Measurements from ENCODE around the gene ARFGAP1.

GRCh38 chr20:63323357-63323981, 50.9 kb downstream of the ARFGAP1 start:
- peak in 1 of 2 experiments; percentile 14; a peak in 1 of 4 replicates for TF ChIP-seq RAD21 (IDR thresholded peaks at IDR 0.05 in 1 of 2, conservative IDR thresholded peaks at IDR 0.05 in 1 of 2; ENCODE audit: low read depth in 2 of 2, low read length in 2 of 2)
- TF ChIP-seq YY1 (IDR thresholded peaks at IDR 0.05; ENCODE audit: low read depth, low read length): no peak
- TF ChIP-seq CTCF (IDR thresholded peaks at IDR 0.05; ENCODE audit: control extremely low read depth in 1 of 3, insufficient read depth in 1 of 3, low read depth in 1 of 3, low read length in 3 of 3): peak; percentile 23 to 45 (median 35); a peak in 3 of 4 replicates
- TF ChIP-seq POLR2A (IDR thresholded peaks at IDR 0.05; ENCODE audit: control extremely low read depth in 1 of 2, low read depth in 2 of 2, low read length in 2 of 2): no peak
- TF ChIP-seq BACH1 (IDR thresholded peaks at IDR 0.05; ENCODE audit: low read length): no peak
- TF ChIP-seq KDM5A (IDR thresholded peaks at IDR 0.05; ENCODE audit: low read length): no peak
- no peak for TF ChIP-seq EZH2 (IDR thresholded peaks at IDR 0.05; ENCODE audit: low read depth, low read length, severe bottlenecking)
- no peak for TF ChIP-seq KDM1A (IDR thresholded peaks at IDR 0.05; ENCODE audit: borderline replicate concordance, low read length)
- no peak for TF ChIP-seq SP4 (IDR thresholded peaks at IDR 0.05; ENCODE audit: low read length)
- no peak for TF ChIP-seq TCF12 (IDR thresholded peaks at IDR 0.05; ENCODE audit: low read depth, low read length)
- TF ChIP-seq CEBPB (IDR thresholded peaks at IDR 0.05; ENCODE audit: low read depth, low read length): no peak
- TF ChIP-seq HDAC6 (IDR thresholded peaks at IDR 0.05; ENCODE audit: low read depth, low read length): no peak
